Measurements from ENCODE around the gene ZBTB7C.

DNA sequence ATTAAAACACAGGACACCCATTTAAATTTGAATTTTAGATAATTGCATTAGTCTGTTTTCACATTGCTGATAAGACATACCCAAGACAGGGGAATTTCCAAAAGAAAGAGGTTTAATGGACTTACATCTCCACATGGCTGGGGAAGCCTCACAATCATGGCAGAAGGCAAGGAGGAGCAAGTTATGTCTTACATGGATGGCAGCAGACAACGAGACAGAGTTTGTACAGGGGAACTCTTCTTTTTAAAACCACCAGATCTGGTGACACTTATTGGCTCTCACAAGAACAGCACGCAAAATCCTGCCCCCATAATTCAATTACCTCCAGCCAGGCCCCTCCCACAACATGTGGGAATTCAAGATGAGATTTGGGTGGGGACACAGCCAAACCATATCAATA lies 398.9 kb downstream of the ZBTB7C start:
- TF ChIP-seq, protein P1, sequence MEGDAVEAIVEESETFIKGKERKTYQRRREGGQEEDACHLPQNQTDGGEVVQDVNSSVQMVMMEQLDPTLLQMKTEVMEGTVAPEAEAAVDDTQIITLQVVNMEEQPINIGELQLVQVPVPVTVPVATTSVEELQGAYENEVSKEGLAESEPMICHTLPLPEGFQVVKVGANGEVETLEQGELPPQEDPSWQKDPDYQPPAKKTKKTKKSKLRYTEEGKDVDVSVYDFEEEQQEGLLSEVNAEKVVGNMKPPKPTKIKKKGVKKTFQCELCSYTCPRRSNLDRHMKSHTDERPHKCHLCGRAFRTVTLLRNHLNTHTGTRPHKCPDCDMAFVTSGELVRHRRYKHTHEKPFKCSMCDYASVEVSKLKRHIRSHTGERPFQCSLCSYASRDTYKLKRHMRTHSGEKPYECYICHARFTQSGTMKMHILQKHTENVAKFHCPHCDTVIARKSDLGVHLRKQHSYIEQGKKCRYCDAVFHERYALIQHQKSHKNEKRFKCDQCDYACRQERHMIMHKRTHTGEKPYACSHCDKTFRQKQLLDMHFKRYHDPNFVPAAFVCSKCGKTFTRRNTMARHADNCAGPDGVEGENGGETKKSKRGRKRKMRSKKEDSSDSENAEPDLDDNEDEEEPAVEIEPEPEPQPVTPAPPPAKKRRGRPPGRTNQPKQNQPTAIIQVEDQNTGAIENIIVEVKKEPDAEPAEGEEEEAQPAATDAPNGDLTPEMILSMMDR (conservative IDR thresholded peaks at IDR 0.05 in 1 of 2, IDR thresholded peaks at IDR 0.05 in 1 of 2; ENCODE audit: extremely low read depth in 1 of 2, insufficient read depth in 1 of 2, low read depth in 1 of 2, low read length in 2 of 2): no peak
- TF ChIP-seq EZH2 (IDR thresholded peaks at IDR 0.05; ENCODE audit: borderline replicate concordance, low read length): no peak

Data from mammary epithelial cell (primary cell).